Urothelium cell line (cell line): Measurements from ENCODE around the gene PTPRK.
"Not testable (repeated sequence)": the region's sequence is repeated elsewhere in the genome, so short reads cannot be mapped to it uniquely, and the experiment has no call there.

Experiments
- DNase-seq: peaks from one replicate; pipeline ENCODE4 v3.0.0; 2011; ENCODE audit warnings: low spot score, mixed read lengths
- FAIRE-seq: peaks from 2 replicates; lab custom pipeline; 2011; peaks lifted over from hg19 to GRCh38; lab: Jason Lieb, UNC

Gene PTPRK

DNA sequence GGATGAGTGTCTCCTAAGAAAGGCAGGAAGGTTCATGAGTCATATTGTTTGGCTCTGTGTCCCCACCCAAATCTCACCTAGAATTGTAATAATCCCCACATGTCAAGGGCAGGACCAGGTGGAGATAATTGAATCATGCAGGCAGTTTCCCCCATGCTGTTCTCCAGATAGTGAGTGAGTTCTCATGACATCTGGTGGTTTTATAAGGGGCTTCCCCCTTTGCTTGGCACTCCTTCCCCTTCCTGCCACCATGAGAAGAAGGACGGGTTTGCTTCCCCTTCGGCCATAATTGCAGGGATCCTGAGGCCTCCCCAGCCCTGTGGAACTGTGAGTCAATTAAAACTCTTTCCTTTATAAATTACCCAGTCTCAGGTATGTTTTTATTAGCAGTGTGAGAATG is 542.2 kb downstream of the PTPRK start:
- FAIRE-seq, DNase-seq: not testable (repeated sequence)

- no peak for FAIRE-seq
- no peak for DNase-seq
Observed at GRCh38 chr6:127976796-127977195, 543.6 kb downstream of the PTPRK start.

GRCh38 chr6:127976111-127976510 is 544.3 kb downstream of the PTPRK start:
- no peak for FAIRE-seq
- DNase-seq = no peak

GRCh38 chr6:127972815-127973214 is 547.6 kb downstream of the PTPRK start:
- no peak for FAIRE-seq
- DNase-seq = no peak

DNA sequence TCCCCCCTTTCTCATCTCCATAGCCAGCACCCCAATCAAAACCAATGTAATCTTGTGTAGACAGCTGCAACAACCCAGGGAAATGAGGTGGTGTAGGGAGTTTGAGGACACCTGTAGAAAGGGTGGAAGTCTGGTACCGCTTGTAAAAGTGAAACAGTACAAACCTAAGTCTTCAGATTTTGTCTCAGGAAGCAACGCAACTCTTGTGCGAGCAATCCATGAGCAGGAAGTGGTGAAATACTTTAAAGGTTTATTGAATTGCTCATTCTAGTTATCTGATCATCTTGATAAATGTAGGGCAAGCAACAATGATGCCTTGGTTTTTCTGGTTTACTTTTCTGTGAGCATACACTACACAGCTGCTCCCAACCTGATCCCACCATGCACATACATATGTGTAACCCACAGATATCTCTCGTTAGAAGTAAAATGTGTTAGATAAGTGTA is 548.4 kb downstream of the PTPRK start:
- FAIRE-seq (no peak), DNase-seq (peak; percentile 50)

DNA sequence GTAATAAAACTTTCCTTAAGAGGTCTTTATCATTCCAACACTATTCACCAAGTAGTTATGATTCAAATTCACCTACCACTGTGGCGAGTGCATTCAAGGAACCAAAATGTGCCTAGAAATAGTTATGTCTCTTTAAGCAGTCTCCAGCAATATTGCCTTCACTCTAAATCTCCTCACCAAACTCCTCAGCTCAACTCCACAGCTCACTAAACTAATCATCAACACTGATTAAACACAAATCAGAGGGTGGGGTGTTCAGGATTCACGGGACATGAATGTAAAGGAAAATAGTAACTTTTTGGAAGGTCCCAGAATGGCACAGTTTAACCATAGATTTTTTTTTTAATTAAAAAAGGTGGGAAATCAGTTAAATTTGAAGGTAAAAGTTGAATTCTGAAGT is 549.0 kb downstream of the PTPRK start:
- DNase-seq (no peak), FAIRE-seq (no peak)

DNA sequence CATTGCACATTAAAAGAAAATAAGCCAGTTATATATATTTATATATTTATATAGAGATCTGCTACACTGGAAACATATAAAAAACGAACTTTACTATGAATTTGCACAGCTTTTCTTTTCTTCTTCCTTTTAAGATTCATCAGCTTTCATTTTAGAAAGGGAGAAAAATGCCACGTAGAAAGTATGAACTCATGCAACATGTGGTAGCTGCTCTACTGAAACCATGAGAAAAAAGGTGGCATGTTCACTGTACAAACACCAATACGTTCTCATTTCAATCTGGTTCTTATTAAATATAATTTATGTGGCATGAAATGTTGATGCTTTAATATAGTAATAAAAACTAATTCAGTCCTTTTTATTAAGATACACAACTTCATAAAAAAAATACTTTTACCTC is 550.7 kb downstream of the PTPRK start:
- FAIRE-seq = no peak
- DNase-seq = no peak

GRCh38 chr6:127968394-127968793 is 552.0 kb downstream of the PTPRK start:
- DNase-seq = no peak

GRCh38 chr6:127967708-127968107 is 552.7 kb downstream of the PTPRK start:
- no peak for DNase-seq
- FAIRE-seq = no peak

More at GRCh38 chr6:127968394-127968793, 552.0 kb downstream of the PTPRK start:
- FAIRE-seq = no peak

DNA sequence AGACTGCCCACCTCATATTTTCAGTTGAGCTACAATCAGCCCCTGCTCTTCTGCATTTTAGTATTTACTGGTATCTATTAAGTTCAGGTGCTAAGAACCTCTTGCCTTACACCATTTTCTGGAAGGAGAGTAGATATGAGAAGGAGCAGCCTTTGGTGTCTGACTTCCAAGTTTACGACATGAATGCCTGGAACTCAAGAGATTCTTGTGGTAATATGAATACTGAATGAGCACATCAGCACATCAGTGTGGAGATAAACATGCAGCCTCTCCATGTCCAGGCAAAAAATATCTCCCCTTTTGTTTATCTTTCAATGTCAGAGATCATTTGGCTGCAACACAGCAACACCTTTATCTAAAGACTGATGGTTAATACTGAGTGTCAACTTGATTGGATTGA is 553.8 kb downstream of the PTPRK start:
- FAIRE-seq (no peak), DNase-seq (no peak)

DNA sequence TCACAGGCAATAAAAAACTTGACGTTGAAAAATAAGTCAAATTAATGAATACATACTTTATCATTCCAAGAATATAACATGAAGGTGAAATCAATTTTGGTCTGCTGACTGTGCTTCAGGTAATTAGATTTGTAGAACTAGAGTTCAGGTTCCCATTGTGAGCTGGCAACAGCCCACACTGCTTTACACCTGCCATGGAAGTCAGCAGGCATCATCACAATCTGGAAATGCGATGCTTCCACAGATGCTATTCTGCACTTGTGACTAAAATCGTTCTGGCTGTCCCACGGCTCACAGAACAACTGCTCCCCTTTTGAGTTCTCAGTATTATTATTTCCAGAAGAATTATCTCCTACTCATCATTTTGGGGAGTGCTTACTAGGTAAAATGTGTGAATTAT is 556.9 kb downstream of the PTPRK start:
- no peak for DNase-seq
- FAIRE-seq = no peak

- no peak for DNase-seq
- no peak for FAIRE-seq
Observed at GRCh38 chr6:127959869-127960268, 560.5 kb downstream of the PTPRK start.

DNA sequence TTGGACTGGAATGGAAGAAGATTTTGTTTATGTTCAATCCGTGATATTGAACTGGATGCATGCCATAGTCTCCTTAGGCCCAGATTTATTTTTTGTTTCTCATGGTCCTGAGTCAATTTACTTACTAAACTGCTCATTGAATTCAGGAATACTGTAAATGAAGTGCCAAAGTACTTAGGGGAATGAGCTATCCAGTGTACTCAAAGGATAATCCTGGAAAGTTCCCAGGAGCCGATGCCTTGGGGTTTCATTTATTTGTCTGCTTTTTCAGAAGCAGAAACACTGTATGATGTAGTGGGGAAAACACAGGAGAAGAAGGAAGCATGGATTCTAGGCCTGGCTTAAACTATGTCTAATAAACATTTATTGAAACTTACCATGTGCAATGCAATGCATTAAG is 563.4 kb downstream of the PTPRK start:
- no peak for FAIRE-seq
- DNase-seq = no peak

- DNase-seq (peak; percentile 12), FAIRE-seq (peak; percentile 55)
Observed at GRCh38 chr6:127956260-127956888, 564.0 kb downstream of the PTPRK start.

GRCh38 chr6:127954082-127954481 is 566.3 kb downstream of the PTPRK start:
- FAIRE-seq (no peak), DNase-seq (no peak)

- DNase-seq = no peak
- FAIRE-seq = no peak
Observed at GRCh38 chr6:127952831-127953230, 567.6 kb downstream of the PTPRK start.

- FAIRE-seq (no peak), DNase-seq (no peak)
Observed at GRCh38 chr6:127952176-127952575, 568.2 kb downstream of the PTPRK start.

DNA sequence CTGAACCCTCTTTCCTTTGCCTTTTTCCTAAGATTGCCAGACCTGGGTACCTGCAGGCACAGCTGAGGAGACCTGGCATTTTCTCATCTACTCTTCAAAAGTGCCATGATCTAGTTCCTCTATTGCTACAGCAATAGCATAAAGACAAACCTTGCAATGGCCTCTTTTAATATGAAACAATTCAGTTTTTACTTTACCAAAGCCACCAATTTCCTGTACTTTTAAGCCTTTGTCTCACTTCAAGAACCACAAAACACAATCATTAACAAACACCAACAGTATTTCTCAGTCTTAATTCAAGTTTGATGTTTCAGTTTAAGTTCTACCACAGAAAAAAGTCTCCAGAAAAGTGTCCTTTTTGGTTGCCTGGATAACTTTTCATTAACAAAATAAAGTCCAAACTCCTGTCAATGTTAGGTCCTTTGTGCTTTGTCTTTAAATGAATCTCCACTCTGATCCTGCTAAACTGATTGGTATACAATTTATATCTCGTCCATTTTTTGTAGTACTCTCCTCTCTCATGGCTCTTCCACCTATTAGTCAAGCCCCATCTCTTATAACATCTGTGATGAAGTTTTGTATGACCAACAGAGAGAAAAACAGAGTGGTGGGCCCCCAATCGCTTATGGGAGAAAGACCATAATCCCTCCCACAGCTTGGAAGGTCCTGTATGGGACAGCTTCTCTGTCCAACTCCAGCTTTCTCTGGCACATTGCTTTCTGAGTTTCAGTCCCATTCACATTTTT is 569.1 kb downstream of the PTPRK start:
- no peak for FAIRE-seq

GRCh38 chr6:127950566-127951145 is 569.7 kb downstream of the PTPRK start:
- FAIRE-seq (no peak), DNase-seq (no peak)

More for the DNA sequence above, 569.1 kb downstream of the PTPRK start:
- no peak for DNase-seq

DNA sequence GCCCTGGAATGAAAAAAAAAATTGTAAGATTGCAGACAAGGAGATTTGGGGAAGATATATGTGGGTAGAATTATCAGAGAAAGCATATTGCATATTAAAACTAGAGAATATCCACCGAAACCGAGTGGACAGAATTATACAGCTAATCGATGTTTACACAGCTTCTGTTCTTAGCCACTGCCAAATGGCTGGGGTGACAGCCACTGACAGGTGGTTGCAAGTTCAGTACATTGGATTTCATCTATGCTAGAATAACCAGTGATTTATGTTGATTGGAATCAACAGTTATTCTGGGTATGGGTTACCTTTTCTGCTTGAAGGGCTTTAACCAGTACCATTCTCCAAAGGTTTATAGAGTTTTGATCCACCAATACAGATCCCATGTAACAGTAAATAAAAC is 571.1 kb downstream of the PTPRK start:
- no peak for DNase-seq
- FAIRE-seq = no peak

DNA sequence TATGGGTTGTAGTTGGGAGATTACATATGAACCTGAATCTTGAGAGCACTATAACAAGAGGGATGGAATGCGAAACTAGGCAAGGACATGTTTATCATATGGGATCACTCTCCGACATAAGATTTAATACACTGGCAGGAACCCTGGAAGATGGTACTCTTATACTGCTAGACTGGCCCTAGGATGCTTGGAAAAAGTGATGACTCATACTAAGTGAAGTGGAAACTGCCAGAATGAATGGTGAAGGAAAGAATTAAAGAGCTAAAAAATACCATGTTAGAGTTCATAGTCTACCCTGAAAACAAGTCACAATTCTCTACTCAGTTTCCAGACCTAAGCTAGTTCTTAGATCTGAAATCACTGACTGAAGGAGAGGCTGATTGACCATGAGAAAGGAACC is 574.0 kb downstream of the PTPRK start:
- DNase-seq = no peak
- no peak for FAIRE-seq
